K562 (cell line): ENCODE measurements around the gene GLYATL1B. TPM values are rescaled to one million over a fixed set of nuclear protein-coding genes. Genes with fewer than 3 reads are reported as not detected.
"Not testable (repeated sequence)": the region's sequence is repeated elsewhere in the genome, so short reads cannot be mapped to it uniquely, and the experiment has no call there.

Experiments
- ATAC-seq: fragments of 200-7000 bp; cut with Tn5 transposase; 3 replicates; pipeline ENCODE4 v1.9.1; 2020; ENCODE audit warnings: moderate library complexity
- BruUV-seq: library from RNA; stranded (reverse); fragments of 400-500 nt; replicated peaks from 2 replicates; lab custom pipeline; 2021; lab: Mats Ljungman, UMichigan
- CTCF ChIA-PET: fragments of 300-600 bp; formaldehyde crosslinking; extraction: SDS; loops from one replicate; lab custom pipeline; 2021; ENCODE audit warnings: low intra/inter-chr PET ratio; lab: Yijun Ruan, JAX
- POLR2A ChIA-PET: fragments of 300-600, 350-650 bp; sonication (Branson Sonifier 250); formaldehyde crosslinking; extraction: SDS; loops from one replicate; lab custom pipeline; 2021; ENCODE audit warnings: antibody characterized with exemption, inconsistent platforms; lab: Yijun Ruan, JAX
- DNase-seq, 4 experiments: peaks; one replicate each; pipeline versions ENCODE4 v3.0.0 to v3.0.0-alpha.2; 2011 to 2018; ENCODE audit warnings: low spot score in 3 of 4, mixed read lengths in 3 of 4; ENCODE audit errors: extremely low read depth in 1 of 4
- FAIRE-seq: peaks from 2 replicates; lab custom pipeline; 2011; peaks lifted over from hg19 to GRCh38; lab: Jason Lieb, UNC
- H2AFZ ChIP-seq: 2 replicates; pipeline ENCODE4 v1.6.0; 2011; ENCODE audit warnings: low read depth, low read length, control low read depth, inconsistent platforms
- H3K27ac ChIP-seq: fragments of 200-600 bp; 3 replicates; pipeline ENCODE4 v1.8.0; 2011; ENCODE audit warnings: low read depth, mild to moderate bottlenecking, control low read depth, inconsistent platforms, low read length, moderate library complexity, mixed read lengths; ENCODE audit errors: extremely low read depth
- H3K27me3 ChIP-seq, 2 experiments: fragments of 300-600 bp in 1 of 2; 2 replicates in 1 of 2; 3 replicates in 1 of 2; pipeline versions ENCODE4 v1.6.0 to v1.8.0; 2011; ENCODE audit warnings: inconsistent platforms in 2 of 2, low read length in 2 of 2, mild to moderate bottlenecking in 1 of 2, mixed read lengths in 1 of 2, moderate library complexity in 1 of 2; ENCODE audit not compliant: control insufficient read depth in 2 of 2, insufficient read depth in 2 of 2
- H3K36me3 ChIP-seq: fragments of 300-600 bp; 3 replicates; pipeline ENCODE4 v1.8.0; 2011; ENCODE audit warnings: mild to moderate bottlenecking, low read length, inconsistent platforms; ENCODE audit not compliant: control insufficient read depth, insufficient read depth
- H3K4me1 ChIP-seq, 2 experiments: fragments of 200-600 bp in 1 of 2; replicated peaks in 1 of 2; 2 replicates in 1 of 2; 3 replicates in 1 of 2; pipeline versions ENCODE4 v1.5.1 to v1.8.0; 2011; ENCODE audit warnings: inconsistent platforms in 2 of 2, low read length in 2 of 2, mild to moderate bottlenecking in 1 of 2, mixed read lengths in 1 of 2, moderate library complexity in 1 of 2; ENCODE audit not compliant: control insufficient read depth in 2 of 2, insufficient read depth in 2 of 2
- H3K4me2 ChIP-seq: 2 replicates; pipeline ENCODE4 v1.6.1; 2011; ENCODE audit warnings: low read length, control low read depth, inconsistent platforms, mixed read lengths; ENCODE audit not compliant: insufficient read depth
- H3K4me3 ChIP-seq: fragments of 200-600 bp; sonication (generic), shearing (Covaris generic); 2 replicates; pipeline ENCODE4 v1.5.1; 2016; ENCODE audit warnings: control low read depth, inconsistent platforms
- H3K79me2 ChIP-seq: fragments of 200-600 bp; 3 replicates; pipeline ENCODE4 v1.8.0; 2011; ENCODE audit warnings: low read length, inconsistent platforms; ENCODE audit not compliant: control insufficient read depth, insufficient read depth
- H3K9ac ChIP-seq, 2 experiments: 2 replicates each; pipeline versions ENCODE4 v1.6.0 to v1.6.1; 2011; ENCODE audit warnings: low read depth in 2 of 2, low read length in 2 of 2, control low read depth in 1 of 2, inconsistent platforms in 1 of 2, mild to moderate bottlenecking in 1 of 2, mixed read lengths in 1 of 2; ENCODE audit not compliant: insufficient read depth in 1 of 2
- H3K9me1 ChIP-seq: one replicate; pipeline ENCODE4 v1.6.0; 2011; ENCODE audit warnings: inconsistent platforms, mild to moderate bottlenecking, low read length, moderate library complexity; ENCODE audit not compliant: control insufficient read depth, insufficient read depth
- H3K9me3 ChIP-seq: replicated peaks from 2 replicates; pipeline ENCODE4 v1.5.1; 2011; ENCODE audit warnings: low read depth, low read length, inconsistent platforms; ENCODE audit not compliant: control insufficient read depth, insufficient read depth
- H4K20me1 ChIP-seq: replicated peaks from 2 replicates; pipeline ENCODE4 v1.6.1; 2011; ENCODE audit warnings: low read length, inconsistent platforms, mixed read lengths; ENCODE audit not compliant: control insufficient read depth, insufficient read depth
- DEAF1 ChIP-seq: fragments of 450-650 bp; formaldehyde crosslinking; IDR thresholded peaks from 2 replicates; pipeline ENCODE4 v1.4.0; 2020; ENCODE audit warnings: mild to moderate bottlenecking, moderate library complexity
- FOS ChIP-seq: IDR thresholded peaks from 3 replicates; pipeline ENCODE4 v1.6.1; 2011; ENCODE audit not compliant: insufficient read length; ENCODE audit errors: extremely low read depth
- MEIS2 ChIP-seq: fragments of 450-650 bp; IDR thresholded peaks from 2 replicates; pipeline ENCODE4 v1.6.1; 2014; ENCODE audit warnings: mild to moderate bottlenecking; ENCODE audit not compliant: partially characterized antibody
- PBX2 ChIP-seq, 2 experiments: IDR thresholded peaks in 1 of 2; conservative IDR thresholded peaks in 1 of 2; 2 replicates each; pipeline ENCODE4 v1.6.1; 2016; ENCODE audit warnings: low read depth in 2 of 2, mild to moderate bottlenecking in 1 of 2, missing compliant biosample characterization in 1 of 2, missing genetic modification characterization in 1 of 2, moderate library complexity in 1 of 2
- RBM25 ChIP-seq: fragments of 200-400 bp; formaldehyde crosslinking; IDR thresholded peaks from 2 replicates; pipeline ENCODE4 v1.6.1; 2018; ENCODE audit warnings: low read length, low read depth, moderate library complexity; ENCODE audit not compliant: severe bottlenecking
- REST ChIP-seq, 2 experiments: fragments of 450-650 bp; formaldehyde crosslinking in 1 of 2; IDR thresholded peaks; 2 replicates each; pipeline versions ENCODE4 v1.4.0 to v1.6.1; 2014 to 2020; ENCODE audit warnings: mild to moderate bottlenecking in 2 of 2, borderline replicate concordance in 1 of 2, low read depth in 1 of 2
- WGBS: fragments of 100-300 bp; shearing (Covaris generic); methylation state at CpG from one replicate; pipeline ENCODE4 v1.1.6; 2016; ENCODE audit warnings: low coverage, mixed read lengths; ENCODE audit not compliant: insufficient coverage; ENCODE audit errors: missing lambda C conversion rate; 5-methylcytosine and 5-hydroxymethylcytosine counted together
- in situ Hi-C: fragments of 300-500 bp; cut with MboI; formaldehyde crosslinking; loops from 4 replicates; pipeline ENCODE4 v1.15.0; 2018; ENCODE audit warnings: inconsistent platforms, mixed read lengths
- intact Hi-C: fragments of 100-400 bp; cut with micrococcal nuclease; formaldehyde crosslinking; loops from 2 replicates; pipeline ENCODE4 v1.14.2; 2022
- polyA plus RNA-seq, 8 experiments: library from polyadenylated mRNA; depleted of rRNA in 4 of 8; stranded (reverse) in 5 of 8; unstranded in 3 of 8; fragments of >200 nt; fragmentation: Nextera tagmentation in 2 of 8; fragmentation: Illumina TruSeq in 1 of 8; extraction: Ambion mirVana in 2 of 8; extraction: Trizol in 1 of 8; gene quantifications; 2 replicates each; pipeline versions ENCODE4 v1.2.1 to v1.2.3, GENCODE V29; 2011 to 2014; ENCODE audit warnings: inconsistent platforms in 1 of 8, missing spikeins in 1 of 8
- total RNA-seq, 7 experiments: library from RNA; depleted of rRNA in 6 of 7; stranded (reverse); fragments of >200 nt in 6 of 7; fragmentation: Illumina TruSeq in 2 of 7; extraction: Trizol in 2 of 7; gene quantifications; 2 replicates each; pipeline versions ENCODE4 v1.2.1 to v1.2.3, GENCODE V29; 2011 to 2021; ENCODE audit warnings: low replicate concordance in 1 of 7

Gene GLYATL1B
- total and polyA plus RNA-seq, 9 of the 15 experiments (the other 6 are each of a cell fraction or from before 2014, with no cell fraction given) = not detected

GRCh38 chr11:59058120-59059033 lies 27.7 kb upstream of the GLYATL1B start:
- WGBS = 25% methylated on average over 27 of the region's 27 CpGs
- H3K9me1 ChIP-seq; H3K79me2 ChIP-seq; H3K4me2 ChIP-seq; H3K9ac ChIP-seq; H3K9me3 ChIP-seq; H3K36me3 ChIP-seq; H4K20me1 ChIP-seq; H3K4me3 ChIP-seq; POLR2A ChIA-PET; CTCF ChIA-PET; BruUV-seq; H3K4me1 ChIP-seq; H2AFZ ChIP-seq; in situ Hi-C loops; H3K27ac ChIP-seq; TF ChIP-seq REST (CRISPR knock-in tag; IDR thresholded peaks at IDR 0.05; ENCODE audit: low read depth): not testable (repeated sequence)
- FAIRE-seq (peak; percentile 94), DNase-seq (peak; percentile 74 to 82 (median 76)), ATAC-seq (peak; percentile 96)
- intact Hi-C loops = loop anchor here (5.0 to 10.0 kb wide), 2 partner anchors 101 to 424 kb away; no protein-coding TSS in a partner anchor
- peaks cover 0 to 11% of the 10 kb centered on the region in 2 experiments; a peak in 3 of 5 replicates for H3K27me3 ChIP-seq
- TF ChIP-seq MEIS2 (peak; percentile 30), FOS (peak; percentile 7), DEAF1 (CRISPR knock-in tag) (peak; percentile 37; the same call in 1 of the 2 replicates), PBX2 (CRISPR knock-in tag; IDR thresholded peaks at IDR 0.05; ENCODE audit: low read depth) (peak; percentile 66), PBX2 (tag; conservative IDR thresholded peaks at IDR 0.05; ENCODE audit: low read depth) (peak; percentile 95), REST (IDR thresholded peaks at IDR 0.05; ENCODE audit: borderline replicate concordance) (peak; percentile 23; the same call in 1 of the 2 replicates), RBM25 (peak; percentile 32)
